CD1c-positive myeloid dendritic cell (primary cell): ENCODE results near the gene SPTAN1.
"Not testable (repeated sequence)": the region's sequence is repeated elsewhere in the genome, so short reads cannot be mapped to it uniquely, and the experiment has no call there.

Experiments
- DNase-seq: peaks from one replicate; pipeline ENCODE4 v3.0.0-alpha.2; 2016; ENCODE audit errors: extremely low spot score

SPTAN1 gene

GRCh38 chr9:128657344-128657704, 104.9 kb downstream of the SPTAN1 start:
- no peak for DNase-seq

GRCh38 chr9:128657796-128658195, 105.4 kb downstream of the SPTAN1 start:
- no peak for DNase-seq

GRCh38 chr9:128666481-128666941, 114.1 kb downstream of the SPTAN1 start:
- DNase-seq = not testable (repeated sequence)

GRCh38 chr9:128669786-128670185, 117.4 kb downstream of the SPTAN1 start:
- no peak for DNase-seq

GRCh38 chr9:128675382-128675781, 123.0 kb downstream of the SPTAN1 start:
- no peak for DNase-seq

- no peak for DNase-seq
These were observed 125.4 kb downstream of the SPTAN1 start for GRCh38 chr9:128677794-128678193.
